Lower lobe of right lung (tissue), 2 donors: ENCODE measurements around the gene ZNF280B. TPM values are rescaled to one million over a fixed set of nuclear protein-coding genes. Genes with fewer than 3 reads are reported as not detected.
A peak's percentile ranks its signal among the peaks of the same experiment; 100 is the strongest.
"Not testable (repeated sequence)": the region's sequence is repeated elsewhere in the genome, so short reads cannot be mapped to it uniquely, and the experiment has no call there.

Source experiments
- ATAC-seq, 2 donors: fragments of 200-7000 bp; cut with Tn5 transposase; one replicate each; pipeline ENCODE4 v1.9.1; 2020 to 2022; ENCODE audit warnings: mild to moderate bottlenecking in 2 of 2, moderate library complexity in 2 of 2
- DNase-seq: peaks from one replicate; pipeline ENCODE4 v3.0.0-alpha.2; 2020
- H3K27ac ChIP-seq: fragments of 200-600 bp; one replicate; pipeline ENCODE4 v1.8.0; 2022
- H3K27me3 ChIP-seq: fragments of 200-600 bp; one replicate; pipeline ENCODE4 v1.8.0; 2022; ENCODE audit warnings: low read depth
- H3K36me3 ChIP-seq: fragments of 200-600 bp; one replicate; pipeline ENCODE4 v1.8.0; 2022; ENCODE audit warnings: mild to moderate bottlenecking
- H3K4me1 ChIP-seq: fragments of 200-600 bp; one replicate; pipeline ENCODE4 v1.8.0; 2022
- H3K4me3 ChIP-seq: fragments of 200-600 bp; one replicate; pipeline ENCODE4 v1.8.0; 2022; ENCODE audit warnings: mild to moderate bottlenecking
- H3K9me3 ChIP-seq: fragments of 200-600 bp; one replicate; pipeline ENCODE4 v1.8.0; 2022
- CTCF ChIP-seq: fragments of 200-600 bp; IDR thresholded peaks from one replicate; pipeline ENCODE4 v1.8.0; 2022; ENCODE audit warnings: antibody characterized with exemption, mild to moderate bottlenecking
- intact Hi-C: fragments of 100-400 bp; cut with DNase I; formaldehyde crosslinking; loops from one replicate; pipeline ENCODE4 v1.11.0; 2022
- total RNA-seq: library from RNA; stranded (reverse); fragmentation: NEBNext Ultra II Directional; extraction: Animal tissue kit (Norgen Biotek cat#: 25700); gene quantifications from one replicate; pipeline ENCODE4 v1.2.1, GENCODE V29; 2021
- donor health status: DM: no; HTN: yes; CAD: no; lungs with severe emphysema.

ZNF280B gene
- total RNA-seq, 1 donor from 2014 or later = 0.86 TPM

- TF ChIP-seq CTCF = no peak
- no peaks in the 10 kb centered on the region for H3K4me1 ChIP-seq
- peaks cover 8% of the 10 kb centered on the region for H3K9me3 ChIP-seq
- H3K27me3 ChIP-seq = peaks cover 12% of the 10 kb centered on the region
- H3K4me3 ChIP-seq = no peak overlapping the region
- H3K36me3 ChIP-seq = no peaks in the 10 kb centered on the region
- no peak for DNase-seq
- ATAC-seq = no peak
- intact Hi-C loops = no loop called here
- H3K27ac ChIP-seq = no peak overlapping the region
Measured at GRCh38 chr22:22512951-22513350, 4.4 kb upstream of the ZNF280B start.

DNA sequence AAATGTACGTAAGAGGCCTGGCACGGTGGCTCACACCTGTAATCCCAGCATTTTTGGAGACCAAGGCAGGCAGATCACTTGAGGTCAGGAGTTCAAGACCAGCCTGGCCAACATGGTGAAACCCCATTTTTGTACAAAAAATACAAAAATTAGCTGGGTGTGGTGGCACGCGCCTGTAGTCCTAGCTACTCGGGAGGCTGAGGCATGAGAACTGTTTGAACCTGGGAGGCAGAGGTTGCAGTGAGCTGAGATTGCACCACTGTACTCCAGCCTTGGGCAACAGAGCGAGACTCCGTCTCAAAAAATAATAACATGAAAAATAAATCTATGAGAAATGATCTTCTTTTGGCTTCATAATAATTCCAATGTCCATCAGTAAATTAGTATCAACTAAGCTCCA, 2.3 kb upstream of the ZNF280B start:
- H3K9me3 ChIP-seq, H3K27me3 ChIP-seq, DNase-seq, H3K4me3 ChIP-seq, intact Hi-C loops, ATAC-seq, H3K4me1 ChIP-seq, H3K27ac ChIP-seq, H3K36me3 ChIP-seq: not testable (repeated sequence)

- ATAC-seq, H3K27me3 ChIP-seq, H3K27ac ChIP-seq, H3K9me3 ChIP-seq, H3K4me3 ChIP-seq, H3K4me1 ChIP-seq, H3K36me3 ChIP-seq, DNase-seq: not testable (repeated sequence)
- intact Hi-C loops = loop anchor here (10.0 kb wide), 1 partner anchor 65 kb away; no protein-coding TSS in a partner anchor
Measured at GRCh38 chr22:22509912-22510311, 1.4 kb upstream of the ZNF280B start.

GRCh38 chr22:22507743-22508273, 734 bp downstream of the ZNF280B start:
- H3K27ac ChIP-seq = no peak overlapping the region
- peak overlapping the region; percentile 52 for H3K4me3 ChIP-seq
- no peaks in the 10 kb centered on the region for H3K36me3 ChIP-seq
- no peak for DNase-seq
- no peaks in the 10 kb centered on the region for H3K27me3 ChIP-seq
- intact Hi-C loops = loop anchor here (10.0 kb wide), 1 partner anchor 63 kb away; no protein-coding TSS in a partner anchor
- H3K9me3 ChIP-seq = peaks cover 8% of the 10 kb centered on the region
- peak in 1 of 2 donors; percentile 22 for ATAC-seq
- no peaks in the 10 kb centered on the region for H3K4me1 ChIP-seq
- no peak for TF ChIP-seq CTCF

- Histone ChIP-seq H3K27ac (no peak overlapping the region), H3K4me1 (no peaks in the 10 kb centered on the region), H3K9me3 (peaks cover 8% of the 10 kb centered on the region), H3K4me3 (no peak overlapping the region), H3K27me3 (no peaks in the 10 kb centered on the region), H3K36me3 (no peaks in the 10 kb centered on the region)
- no peak for TF ChIP-seq CTCF
- intact Hi-C loops = loop anchor here (10.0 kb wide), 1 partner anchor 62 kb away; no protein-coding TSS in a partner anchor
- DNase-seq (no peak), ATAC-seq (no peak)
Measured at GRCh38 chr22:22506736-22507135, 1.8 kb downstream of the ZNF280B start.

- Histone ChIP-seq H3K27ac (no peak overlapping the region), H3K27me3 (no peaks in the 10 kb centered on the region), H3K36me3 (no peaks in the 10 kb centered on the region), H3K9me3 (no peaks in the 10 kb centered on the region), H3K4me1 (no peaks in the 10 kb centered on the region), H3K4me3 (no peak overlapping the region)
- ATAC-seq = no peak
- DNase-seq = no peak
- intact Hi-C loops = no loop called here
- no peak for TF ChIP-seq CTCF
Measured at GRCh38 chr22:22498267-22498666, 10.3 kb downstream of the ZNF280B start.

- H3K4me3 ChIP-seq, H3K4me1 ChIP-seq, DNase-seq, H3K9me3 ChIP-seq, H3K36me3 ChIP-seq, intact Hi-C loops, H3K27me3 ChIP-seq, ATAC-seq, H3K27ac ChIP-seq: not testable (repeated sequence)
Measured at GRCh38 chr22:22491589-22491988, 17.0 kb downstream of the ZNF280B start.
